HCT116 (cell line): Measurements from ENCODE around the gene ARPC4. TPM values are rescaled to one million over a fixed set of nuclear protein-coding genes. Genes with fewer than 3 reads are reported as not detected.

Experiments
- ATAC-seq: fragments of 200-7000 bp; cut with Tn5 transposase; 2 replicates; pipeline ENCODE4 v1.9.1; 2020; ENCODE audit warnings: mild to moderate bottlenecking, moderate library complexity
- BruUV-seq: library from RNA; stranded (reverse); fragments of 400-500 nt; replicated peaks from 2 replicates; lab custom pipeline; 2021; lab: Mats Ljungman, UMichigan
- CTCF ChIA-PET: fragments of 300-600 bp; sonication (Branson Sonifier 250); formaldehyde crosslinking; loops from one replicate; lab custom pipeline; 2021; ENCODE audit warnings: antibody characterized with exemption; lab: Charles Lee
- POLR2A ChIA-PET: fragments of 300-600, 350-600 bp; sonication (Branson Sonifier 250); formaldehyde crosslinking; loops from one replicate; lab custom pipeline; 2021; ENCODE audit warnings: antibody characterized with exemption; lab: Charles Lee
- RAD21 ChIA-PET, 2 experiments: fragments of 300-600 bp; sonication (Branson Sonifier 250); formaldehyde crosslinking; loops; one replicate each; lab custom pipeline; 2023; ENCODE audit warnings: low total read pairs in 2 of 2; ENCODE audit not compliant: uncharacterized antibody in 2 of 2, unreplicated experiment in 2 of 2, low non-redundant PET in 1 of 2; lab: Charles Lee
- DNase-seq: peaks from one replicate; pipeline ENCODE4 v3.0.0-alpha.2; 2010; ENCODE audit warnings: low read depth, low spot score
- H2AFZ ChIP-seq: fragments of 200-600 bp; shearing (Covaris generic), sonication (generic); 2 replicates; pipeline ENCODE4 v1.6.1; 2017; ENCODE audit warnings: low read depth, mixed run types, mixed read lengths, antibody characterized with exemption, low read length; ENCODE audit not compliant: poor library complexity, severe bottlenecking
- H3K27ac ChIP-seq: 2 replicates; pipeline ENCODE4 v1.5.1; 2012; ENCODE audit warnings: low read depth, low read length
- H3K27me3 ChIP-seq: fragments of 200-600 bp; sonication (generic); 2 replicates; pipeline ENCODE4 v1.6.1; 2016; ENCODE audit warnings: mixed run types, low read length, mixed read lengths; ENCODE audit not compliant: insufficient read depth
- H3K36me3 ChIP-seq, 2 experiments: fragments of 200-500 bp in 1 of 2; fragments of 200-600 bp in 1 of 2; sonication (Bioruptor generic) in 1 of 2; sonication (generic) in 1 of 2; 2 replicates each; pipeline versions ENCODE4 v1.5.1 to v1.6.1; 2014 to 2016; ENCODE audit warnings: low read length in 2 of 2, inconsistent platforms in 1 of 2, mixed read lengths in 1 of 2, mixed run types in 1 of 2; ENCODE audit not compliant: insufficient read depth in 2 of 2, control insufficient read depth in 1 of 2
- H3K4me1 ChIP-seq, 2 experiments: fragments of 200-600 bp in 1 of 2; sonication (generic) in 1 of 2; 2 replicates each; pipeline versions ENCODE4 v1.5.1 to v1.6.1; 2012 to 2017; ENCODE audit warnings: low read length in 2 of 2, inconsistent platforms in 1 of 2, mild to moderate bottlenecking in 1 of 2, mixed read lengths in 1 of 2, mixed run types in 1 of 2, moderate library complexity in 1 of 2; ENCODE audit not compliant: insufficient read depth in 2 of 2, control insufficient read depth in 1 of 2
- H3K4me2 ChIP-seq: fragments of 200-600 bp; sonication (generic); 2 replicates; pipeline ENCODE4 v1.6.1; 2017; ENCODE audit warnings: mixed run types, low read length, mixed read lengths
- H3K4me3 ChIP-seq, 2 experiments: fragments of 200-600 bp in 1 of 2; sonication (generic) in 1 of 2; replicated peaks in 1 of 2; 2 replicates each; pipeline ENCODE4 v1.5.1; 2011 to 2016; ENCODE audit warnings: low read length in 2 of 2, control low read depth in 1 of 2, low read depth in 1 of 2, mild to moderate bottlenecking in 1 of 2, mixed read lengths in 1 of 2, mixed run types in 1 of 2
- H3K79me2 ChIP-seq: fragments of 200-600 bp; sonication (generic); 2 replicates; pipeline ENCODE4 v1.6.1; 2017; ENCODE audit warnings: mild to moderate bottlenecking, mixed run types, low read length, moderate library complexity, mixed read lengths; ENCODE audit not compliant: insufficient read depth
- H3K9ac ChIP-seq: fragments of 200-600 bp; sonication (generic); 2 replicates; pipeline ENCODE4 v1.6.1; 2016; ENCODE audit warnings: low read length, mixed read lengths
- H3K9me2 ChIP-seq: fragments of 200-600 bp; sonication (generic), shearing (Covaris generic); 2 replicates; pipeline ENCODE4 v1.6.1; 2017; ENCODE audit warnings: mixed run types, mild to moderate bottlenecking, moderate library complexity; ENCODE audit not compliant: insufficient read depth
- H3K9me3 ChIP-seq, 2 experiments: fragments of 200-500 bp in 1 of 2; fragments of 200-600 bp in 1 of 2; sonication (Bioruptor generic) in 1 of 2; sonication (generic) in 1 of 2; 2 replicates each; pipeline ENCODE4 v1.6.1; 2014 to 2017; ENCODE audit warnings: low read length in 2 of 2, mixed read lengths in 2 of 2, inconsistent platforms in 1 of 2, low read depth in 1 of 2, mild to moderate bottlenecking in 1 of 2, mixed run types in 1 of 2, moderate library complexity in 1 of 2; ENCODE audit not compliant: control insufficient read depth in 1 of 2, insufficient read depth in 1 of 2
- H4K20me1 ChIP-seq: fragments of 200-600 bp; sonication (generic), shearing (Covaris generic); 2 replicates; pipeline ENCODE4 v1.6.1; 2017; ENCODE audit warnings: mixed run types, mild to moderate bottlenecking, moderate library complexity; ENCODE audit not compliant: insufficient read depth
- ATF3 ChIP-seq: IDR thresholded peaks from 2 replicates; pipeline ENCODE4 v1.6.1; 2012
- CEBPB ChIP-seq: IDR thresholded peaks from 2 replicates; pipeline ENCODE4 v1.6.1; 2012; ENCODE audit warnings: low read depth
- EZH2phosphoT487 ChIP-seq: fragments of 200-600 bp; IDR thresholded peaks from 2 replicates; pipeline ENCODE4 v1.6.1; 2018; ENCODE audit warnings: antibody characterized with exemption, borderline replicate concordance
- JUND ChIP-seq: IDR thresholded peaks from 2 replicates; pipeline ENCODE4 v1.6.1; 2012
- POLR2A ChIP-seq: IDR thresholded peaks from 2 replicates; pipeline ENCODE4 v1.7.0; 2011; ENCODE audit warnings: borderline replicate concordance; ENCODE audit not compliant: insufficient read depth, insufficient read length; ENCODE audit errors: extremely low read depth
- REST ChIP-seq: IDR thresholded peaks from 2 replicates; pipeline ENCODE4 v1.6.1; 2012; ENCODE audit warnings: low read depth
- SRF ChIP-seq: IDR thresholded peaks from 2 replicates; pipeline ENCODE4 v1.6.1; 2012; ENCODE audit warnings: low read depth
- intact Hi-C: fragments of 100-400 bp; cut with micrococcal nuclease; formaldehyde crosslinking; loops from 2 replicates; pipeline ENCODE4 v1.10.0; 2022
- total RNA-seq: library from RNA; stranded (reverse); gene quantifications from one replicate; pipeline ENCODE4 v1.2.1, GENCODE V29; 2021; ENCODE audit not compliant: unreplicated experiment

Gene ARPC4
- total RNA-seq, 1 experiment from 2014 or later, result 110 TPM

DNA sequence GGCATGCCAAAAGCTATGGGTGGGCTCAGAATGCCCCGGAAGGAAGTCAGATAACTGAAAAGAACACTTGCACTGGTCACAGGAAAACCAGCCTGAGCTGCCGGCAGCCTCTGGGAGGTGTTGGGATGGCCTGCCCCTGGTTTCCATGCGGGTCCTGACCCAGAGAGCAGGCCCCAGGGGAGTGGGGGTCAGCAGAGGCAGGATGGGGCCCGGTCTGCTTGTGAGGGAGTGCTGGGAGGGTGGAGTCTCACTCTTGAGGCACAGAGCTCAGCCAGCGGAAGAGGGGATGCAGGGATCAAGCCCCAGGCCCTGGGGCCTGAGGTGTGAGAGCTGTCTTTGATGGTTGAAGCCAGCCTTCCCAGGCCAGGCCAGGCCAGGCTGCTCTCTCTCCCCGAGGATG is 53.3 kb downstream of the ARPC4 start:
- Histone ChIP-seq H3K27ac (no peak overlapping the region), H3K36me3 (peaks cover 4 to 7% of the 10 kb centered on the region in 2 experiments; a peak in 2 of 4 replicates), H4K20me1 (no peaks in the 10 kb centered on the region), H2AFZ (no peak overlapping the region), H3K9ac (no peak overlapping the region), H3K4me2 (no peak overlapping the region), H3K79me2 (peaks cover 7% of the 10 kb centered on the region; the same call in 1 of the 2 replicates), H3K9me3 (no peaks in the 10 kb centered on the region; a peak in 1 of 4 replicates), H3K27me3 (no peaks in the 10 kb centered on the region), H3K4me3 (no peak overlapping the region), H3K4me1 (peaks cover 0 to 15% of the 10 kb centered on the region in 2 experiments; a peak in 1 of 4 replicates), H3K9me2 (no peaks in the 10 kb centered on the region)
- intact Hi-C loops, result no loop called here
- no peak for TF ChIP-seq CEBPB
- no peak for TF ChIP-seq SRF
- TF ChIP-seq EZH2phosphoT487, result no peak
- TF ChIP-seq POLR2A, result no peak
- TF ChIP-seq JUND, result no peak
- no peak for TF ChIP-seq ATF3
- no peak for TF ChIP-seq REST
- BruUV-seq, result no TSS peak
- DNase-seq, result no peak
- ChIA-PET RAD21 (no interaction called here), CTCF (interaction anchor here (1.1 kb wide), 1 partner anchor 100 kb away, joined by 5 read pairs; no protein-coding TSS in a partner anchor), POLR2A (no interaction called here)
- ATAC-seq, result no peak
